ENCODE data around the gene PCTP. TPM values are rescaled to one million over a fixed set of nuclear protein-coding genes. Genes with fewer than 3 reads are reported as not detected.

Gene PCTP
- total RNA-seq, 1 experiment from 2014 or later: 17.1 TPM

DNA sequence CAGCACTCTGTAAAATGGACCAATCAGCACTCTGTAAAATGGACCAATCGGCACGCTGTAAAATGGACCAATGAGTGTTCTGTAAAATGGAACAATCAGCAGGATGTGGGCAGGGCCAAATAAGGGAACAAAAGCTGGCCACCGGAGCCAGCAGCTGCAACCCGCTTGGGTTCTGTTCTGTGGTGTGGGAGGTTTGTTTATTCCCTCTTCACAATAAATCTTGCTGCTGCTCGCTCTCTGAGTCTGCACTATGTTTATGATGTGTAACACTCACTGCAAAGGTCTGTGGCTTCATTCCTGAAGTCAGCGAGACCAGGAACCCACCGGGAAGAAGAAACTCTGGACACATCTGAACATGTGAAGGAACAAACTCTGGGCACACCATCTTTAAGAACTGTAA, 48.7 kb upstream of the PCTP start:
- Histone ChIP-seq H3K79me1 (ENCODE audit: insufficient read depth, low read depth, low read length, poor library complexity, severe bottlenecking) (no peaks in the 10 kb centered on the region), H2AK5ac (ENCODE audit: insufficient read length, low read length) (no peak overlapping the region), H3K56ac (ENCODE audit: insufficient read length, low read depth, low read length) (no peak overlapping the region), H3K4ac (ENCODE audit: low read depth, low read length) (no peak overlapping the region), H3K14ac (ENCODE audit: insufficient read depth, low read length) (no peak overlapping the region), H3K23me2 (ENCODE audit: insufficient read length, low read depth, low read length, poor library complexity, severe bottlenecking) (no peaks in the 10 kb centered on the region), H4K8ac (replicated peaks; ENCODE audit: insufficient read length, low read depth, low read length) (no peak overlapping the region), H3K23ac (ENCODE audit: insufficient read length, low read depth, low read length) (no peak overlapping the region), H4K91ac (ENCODE audit: insufficient read length, low read depth, low read length) (no peak overlapping the region), H2BK20ac (ENCODE audit: low read depth, low read length, poor library complexity, severe bottlenecking) (no peak overlapping the region), H3K9me3 (ENCODE audit: control insufficient read depth, low read depth, low read length) (no peaks in the 10 kb centered on the region), H3K27ac (ENCODE audit: insufficient read length, low read depth, low read length) (no peak overlapping the region), H3K9ac (ENCODE audit: extremely low read depth, insufficient read length, low read length) (no peak overlapping the region), H4K5ac (ENCODE audit: insufficient read length, low read depth, low read length) (no peak overlapping the region), H2BK15ac (ENCODE audit: low read depth, low read length) (no peak overlapping the region), H3K4me2 (ENCODE audit: insufficient read depth, insufficient read length, low read length) (no peak overlapping the region), H3T11ph (ENCODE audit: low read length) (no peak overlapping the region), H4K20me1 (ENCODE audit: control insufficient read depth, insufficient read depth, insufficient read length) (no peaks in the 10 kb centered on the region), H3K79me2 (ENCODE audit: insufficient read depth, low read length) (no peaks in the 10 kb centered on the region), H2BK12ac (ENCODE audit: insufficient read length, low read depth, low read length) (no peak overlapping the region), H2BK120ac (ENCODE audit: low read depth, low read length, poor library complexity, severe bottlenecking) (no peak overlapping the region), H3K18ac (ENCODE audit: insufficient read length, low read depth, low read length) (no peak overlapping the region), H2BK5ac (ENCODE audit: insufficient read length, low read length) (no peak overlapping the region), H3K27me3 (ENCODE audit: insufficient read depth, low read length) (no peaks in the 10 kb centered on the region), H3K4me1 (ENCODE audit: insufficient read depth, low read length) (peaks cover 3% of the 10 kb centered on the region; the same call in 1 of the 2 replicates), H2AFZ (ENCODE audit: low read length) (no peak overlapping the region)
- TF ChIP-seq, protein P1, sequence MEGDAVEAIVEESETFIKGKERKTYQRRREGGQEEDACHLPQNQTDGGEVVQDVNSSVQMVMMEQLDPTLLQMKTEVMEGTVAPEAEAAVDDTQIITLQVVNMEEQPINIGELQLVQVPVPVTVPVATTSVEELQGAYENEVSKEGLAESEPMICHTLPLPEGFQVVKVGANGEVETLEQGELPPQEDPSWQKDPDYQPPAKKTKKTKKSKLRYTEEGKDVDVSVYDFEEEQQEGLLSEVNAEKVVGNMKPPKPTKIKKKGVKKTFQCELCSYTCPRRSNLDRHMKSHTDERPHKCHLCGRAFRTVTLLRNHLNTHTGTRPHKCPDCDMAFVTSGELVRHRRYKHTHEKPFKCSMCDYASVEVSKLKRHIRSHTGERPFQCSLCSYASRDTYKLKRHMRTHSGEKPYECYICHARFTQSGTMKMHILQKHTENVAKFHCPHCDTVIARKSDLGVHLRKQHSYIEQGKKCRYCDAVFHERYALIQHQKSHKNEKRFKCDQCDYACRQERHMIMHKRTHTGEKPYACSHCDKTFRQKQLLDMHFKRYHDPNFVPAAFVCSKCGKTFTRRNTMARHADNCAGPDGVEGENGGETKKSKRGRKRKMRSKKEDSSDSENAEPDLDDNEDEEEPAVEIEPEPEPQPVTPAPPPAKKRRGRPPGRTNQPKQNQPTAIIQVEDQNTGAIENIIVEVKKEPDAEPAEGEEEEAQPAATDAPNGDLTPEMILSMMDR (conservative IDR thresholded peaks at IDR 0.05): no peak
- no peak for DNase-seq
- Mint-ChIP-seq H3K36me3 (ENCODE audit: insufficient read depth in 1 of 3, low read depth in 3 of 3) (peaks cover 0 to 6% (median 2%) of the 10 kb centered on the region in 3 experiments; a peak in 2 of 7 replicates), H3K4me3 (no peak overlapping the region), H3K27ac (no peak overlapping the region), H3K4me1 (peaks cover 9 to 16% of the 10 kb centered on the region in 2 experiments), H3K27me3 (ENCODE audit: low read depth) (no peaks in the 10 kb centered on the region), H3K9me3 (peaks cover 7 to 8% of the 10 kb centered on the region in 2 experiments; a peak in 3 of 5 replicates)
- WGBS (ENCODE audit: extremely low coverage, insufficient read length, low lambda C conversion rate): no CpG with 5 or more reads among the region's 7 CpGs
